GM10847 (cell line): ENCODE measurements around the gene LIN7B.

Experiments used
- POLR2A ChIP-seq: IDR thresholded peaks from 2 replicates; pipeline ENCODE4 v1.6.1; 2011; ENCODE audit not compliant: insufficient read length; ENCODE audit errors: extremely low read depth

Gene LIN7B, protein sequence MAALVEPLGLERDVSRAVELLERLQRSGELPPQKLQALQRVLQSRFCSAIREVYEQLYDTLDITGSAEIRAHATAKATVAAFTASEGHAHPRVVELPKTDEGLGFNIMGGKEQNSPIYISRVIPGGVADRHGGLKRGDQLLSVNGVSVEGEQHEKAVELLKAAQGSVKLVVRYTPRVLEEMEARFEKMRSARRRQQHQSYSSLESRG

DNA sequence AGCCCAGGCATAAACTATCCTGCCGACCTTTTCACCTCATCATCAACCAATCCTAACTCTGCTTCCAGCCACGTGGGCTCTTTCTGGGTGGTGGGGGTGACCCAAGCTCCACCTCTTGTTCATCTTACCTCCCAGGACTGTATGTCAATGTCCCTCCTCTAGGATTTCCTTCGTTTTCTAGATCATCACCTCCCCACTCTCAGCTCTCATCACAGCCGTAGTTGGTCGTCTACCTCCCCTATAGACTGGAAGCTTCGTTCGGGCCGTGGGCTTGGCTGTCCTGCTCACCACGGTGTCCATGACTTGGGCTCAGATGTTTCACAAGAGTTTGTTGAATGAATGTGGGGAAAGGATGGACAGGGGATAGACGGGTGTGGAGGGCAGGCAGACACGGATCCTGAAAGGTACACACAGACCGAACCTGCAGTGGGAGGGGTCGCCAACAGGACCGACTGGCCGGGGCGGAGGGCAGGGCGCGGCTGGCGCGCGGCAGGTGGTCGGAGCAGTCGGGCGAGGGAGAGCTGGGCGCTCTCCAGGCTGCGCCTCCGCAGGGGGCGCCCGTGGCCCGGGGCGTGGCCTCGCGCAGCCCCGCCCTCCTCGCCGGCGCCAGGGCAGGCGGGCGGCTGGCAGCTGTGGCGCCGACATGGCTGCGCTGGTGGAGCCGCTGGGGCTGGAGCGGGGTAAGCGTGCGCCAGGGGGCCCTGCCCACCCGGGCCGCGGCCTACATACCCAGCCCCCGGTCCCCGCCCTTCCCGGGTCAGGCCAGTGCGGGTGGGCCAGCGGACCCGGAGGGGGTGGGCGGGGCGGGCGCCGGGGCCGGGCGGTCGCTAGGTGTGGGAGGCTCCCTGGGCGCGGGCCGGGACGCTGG is at the start of gene LIN7B:
Gene LIN7B, plus strand, starts transcription at position 609 of the 868 bp plus-strand sequence. Its CDS starts 35 bp downstream, at position 644.
- no peak for TF ChIP-seq POLR2A

DNA sequence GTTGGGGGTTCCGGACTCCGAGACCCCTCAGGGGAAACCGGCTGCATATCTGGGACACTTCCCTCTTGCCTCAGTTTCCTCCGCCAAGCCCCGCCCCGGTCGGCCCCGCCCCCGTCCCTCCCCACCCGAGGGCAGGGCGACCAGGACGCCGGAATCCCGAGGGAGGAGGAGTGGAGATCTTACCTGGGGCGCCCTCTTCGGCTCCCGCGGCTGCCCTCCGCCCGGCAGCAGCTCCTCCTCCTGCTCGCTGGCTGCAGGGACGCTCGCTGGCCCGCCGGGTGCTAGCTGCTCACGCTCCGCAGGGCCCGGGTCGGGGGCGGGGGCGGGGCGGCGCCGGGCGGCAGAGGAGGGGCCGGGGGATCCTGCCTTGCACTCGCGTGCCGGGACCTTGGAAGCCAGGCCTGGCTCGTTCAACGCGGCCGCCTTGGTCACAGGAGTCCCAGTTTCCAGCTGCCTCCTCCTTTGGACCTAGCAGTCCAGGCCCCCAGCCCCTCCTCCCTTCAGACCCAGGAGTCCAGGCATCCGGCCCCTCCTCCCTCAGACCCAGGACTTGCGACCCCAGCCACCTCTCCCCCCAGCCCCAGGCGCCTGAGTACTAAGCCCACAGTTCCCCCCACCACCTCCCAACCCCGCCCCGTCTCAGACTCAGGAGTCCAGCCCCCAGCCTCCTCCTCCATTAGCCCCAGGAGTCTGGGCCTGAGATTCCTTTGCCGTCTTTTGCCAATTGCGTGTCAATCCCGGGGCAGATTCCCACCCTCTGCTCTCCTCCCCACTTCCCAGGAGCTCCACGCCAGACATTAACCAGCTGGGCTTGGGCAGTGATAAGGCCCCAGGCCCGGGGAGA is 49.2 kb upstream of the LIN7B start, which contains the start of gene NTF4:
Gene NTF4, minus strand, starts transcription at position 51 of the 844 bp plus-strand sequence. CDS start 2,821 bp downstream, outside the sequence.
- TF ChIP-seq POLR2A, result no peak

DNA sequence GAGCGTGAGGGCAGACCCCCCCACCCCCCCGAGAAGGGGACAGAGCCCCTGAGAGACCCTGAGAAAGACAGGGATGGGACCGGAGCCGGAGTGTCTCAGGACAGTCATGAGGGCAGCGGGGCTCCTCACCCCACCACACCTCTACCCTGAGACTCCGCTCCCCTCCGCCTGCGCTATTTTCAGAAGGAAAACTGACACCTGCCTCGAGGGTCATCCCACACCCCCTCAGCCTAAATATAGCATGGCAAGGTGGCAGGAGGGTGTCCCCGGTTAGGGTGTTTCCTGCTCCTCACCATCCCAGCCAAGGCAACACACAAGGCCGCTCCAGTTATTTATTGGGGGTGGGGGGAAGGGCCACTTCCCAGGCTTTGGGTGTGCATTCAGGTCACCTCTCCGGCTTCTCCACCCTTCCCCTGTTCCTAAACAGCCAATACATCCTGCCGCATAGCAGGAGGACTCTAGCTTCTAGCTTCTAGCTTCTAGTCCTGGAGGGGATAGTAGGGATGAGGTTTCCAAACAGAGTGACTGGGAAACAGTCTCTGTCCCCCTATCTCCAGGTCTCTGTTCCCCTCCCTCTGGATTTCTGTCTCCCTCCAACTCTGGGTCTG is 48.2 kb upstream of the LIN7B start:
- no peak for TF ChIP-seq POLR2A

DNA sequence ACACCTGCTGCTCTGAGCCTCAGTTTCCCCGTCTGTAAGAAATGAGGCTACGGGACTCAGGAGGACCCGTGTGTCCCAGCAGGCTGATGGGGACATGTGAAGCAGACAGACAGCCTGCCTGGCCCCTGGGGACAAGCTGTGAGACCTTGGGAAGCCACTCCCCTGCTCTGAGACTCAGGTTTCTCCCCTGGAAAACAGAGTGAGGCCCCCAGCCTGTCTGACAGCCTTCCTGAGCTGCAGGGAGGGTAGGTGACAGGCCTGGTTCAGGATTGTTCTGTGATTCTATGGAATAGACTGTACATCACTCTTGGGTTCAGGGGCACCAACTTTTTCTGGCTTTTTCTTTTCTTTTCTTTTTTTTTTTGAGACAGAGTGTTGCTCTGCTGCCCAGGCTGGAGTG is 46.6 kb upstream of the LIN7B start:
- TF ChIP-seq POLR2A, result no peak

DNA sequence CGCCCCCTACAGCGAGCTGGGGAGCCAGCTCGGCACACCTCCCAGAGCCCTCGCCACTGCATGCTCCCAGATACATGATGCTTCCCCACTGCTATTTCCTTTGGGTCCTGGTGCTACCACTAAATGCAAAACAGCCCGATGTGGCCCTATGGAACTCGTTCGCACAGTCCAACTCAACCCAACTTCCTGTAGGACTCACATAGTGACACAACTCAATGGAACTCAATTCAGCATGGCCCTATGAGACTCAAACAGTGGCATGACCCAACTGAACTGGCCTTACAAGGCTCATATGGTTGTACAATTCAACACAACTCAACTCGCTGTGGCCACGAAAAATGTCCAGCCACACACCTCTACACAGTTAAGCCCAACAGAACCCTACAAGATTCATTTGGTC is 45.1 kb upstream of the LIN7B start:
- no peak for TF ChIP-seq POLR2A

DNA sequence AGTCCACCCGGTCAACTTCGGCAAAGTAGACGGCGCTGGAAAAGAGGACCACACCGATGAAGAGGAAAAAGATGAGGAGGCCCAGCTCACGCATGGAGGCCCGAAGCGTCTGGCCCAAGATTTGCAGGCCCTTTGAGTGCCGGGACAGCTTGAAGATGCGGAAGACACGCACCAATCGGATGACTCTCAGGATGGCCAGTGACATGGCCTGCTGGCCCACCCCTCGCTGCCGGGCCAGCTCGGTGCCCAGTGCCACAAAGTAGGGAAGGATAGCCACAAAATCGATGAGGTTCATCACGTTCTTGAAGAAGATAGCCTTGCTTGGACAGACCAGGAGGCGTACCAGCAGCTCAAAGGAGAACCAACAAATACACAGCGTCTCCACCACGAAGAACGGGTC is 43.8 kb upstream of the LIN7B start:
- no peak for TF ChIP-seq POLR2A

DNA sequence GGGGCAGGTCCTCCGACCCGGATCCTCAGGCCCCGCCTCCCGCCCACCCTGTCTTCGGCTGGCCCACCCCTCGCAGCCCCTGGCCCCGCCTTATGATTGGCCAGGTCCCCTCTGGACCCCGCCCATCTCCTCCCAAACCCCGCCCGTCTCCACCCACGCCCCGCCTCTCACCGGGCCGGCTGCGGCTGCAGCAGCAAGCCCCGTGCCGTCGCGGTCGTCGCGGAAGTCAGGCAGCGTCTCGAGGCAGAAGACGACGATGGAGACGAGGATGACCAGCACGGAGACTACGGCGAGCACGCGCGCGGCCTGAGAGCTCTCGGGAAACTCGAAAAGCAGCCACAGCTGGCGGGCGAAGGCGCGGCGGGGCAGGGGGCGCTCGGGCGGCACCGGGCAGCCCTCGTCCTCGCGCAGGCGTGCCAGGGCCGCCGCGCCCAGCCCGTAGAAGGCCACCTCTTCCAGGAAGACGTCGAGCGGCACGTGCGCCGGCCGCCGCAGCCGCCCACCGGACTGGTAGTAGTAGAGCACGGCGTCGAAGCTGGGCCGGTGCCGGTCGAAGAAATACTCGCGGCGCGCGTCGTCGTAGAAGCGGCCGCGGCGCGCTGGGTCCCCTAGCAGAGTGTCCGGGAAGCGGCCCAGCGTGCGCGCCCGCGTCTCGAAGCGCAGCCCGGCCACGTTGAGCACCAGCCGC is 42.2 kb upstream of the LIN7B start:
- no peak for TF ChIP-seq POLR2A

DNA sequence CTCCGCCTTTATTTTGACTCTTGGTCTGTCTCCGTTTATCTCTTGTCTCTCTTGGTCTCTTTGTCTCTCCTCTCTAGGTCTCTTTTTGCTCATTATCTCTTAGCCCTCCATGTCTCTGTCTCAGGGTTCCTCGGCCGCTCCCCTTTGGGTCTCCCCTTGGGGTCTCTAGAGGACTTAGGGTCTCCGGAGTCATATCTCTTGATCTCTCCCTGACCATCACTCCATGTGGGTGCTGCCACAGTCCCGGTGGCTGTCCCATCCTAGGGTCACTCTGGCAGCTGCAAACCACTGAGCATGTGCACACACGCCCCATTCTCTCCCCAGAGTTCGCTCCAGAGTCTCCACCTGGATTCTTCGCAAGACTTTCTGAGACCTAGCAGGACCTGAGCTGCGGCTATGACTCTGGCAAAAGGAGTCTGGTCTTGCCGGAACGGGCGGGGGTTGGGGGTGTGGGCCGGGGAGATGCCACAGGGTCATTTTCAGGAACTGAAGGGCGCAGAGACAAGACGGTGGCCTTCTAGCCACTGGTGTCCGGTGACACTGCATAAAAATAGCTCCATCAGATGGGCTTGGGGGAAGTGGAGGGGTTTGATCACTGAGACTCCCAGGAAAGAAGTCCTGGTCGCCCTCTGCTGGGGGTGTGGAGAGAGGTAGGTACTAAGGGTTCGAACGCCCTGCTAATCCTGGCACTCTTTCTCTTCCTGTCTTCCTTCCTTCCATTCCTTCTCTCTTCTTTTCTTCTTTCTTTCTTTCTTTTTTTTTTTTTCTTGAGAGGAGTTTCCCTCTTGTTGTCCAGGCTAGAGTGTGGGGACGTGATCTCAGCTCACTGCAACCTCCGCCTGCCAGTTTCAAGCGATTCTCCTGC is 40.4 kb upstream of the LIN7B start:
- TF ChIP-seq POLR2A, result no peak

DNA sequence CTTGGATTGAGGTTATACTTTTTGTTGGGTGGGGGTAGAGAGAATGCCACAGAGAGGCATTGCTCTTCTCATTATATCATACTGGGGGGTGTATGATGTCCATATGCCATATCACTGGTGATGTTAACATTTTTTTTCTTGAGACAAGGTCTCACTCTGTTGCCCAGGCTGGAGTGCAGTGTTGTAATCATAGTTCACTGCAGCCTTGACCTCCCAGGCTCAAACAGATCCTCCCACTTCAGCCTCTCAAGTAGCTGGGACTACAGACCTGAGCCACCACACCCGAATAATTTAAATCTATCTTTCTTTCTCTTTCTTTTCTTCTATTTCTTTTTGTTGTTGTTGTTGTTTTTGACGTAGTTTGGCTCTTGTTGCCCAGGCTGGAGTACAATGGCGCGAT is 33.8 kb upstream of the LIN7B start:
- no peak for TF ChIP-seq POLR2A

DNA sequence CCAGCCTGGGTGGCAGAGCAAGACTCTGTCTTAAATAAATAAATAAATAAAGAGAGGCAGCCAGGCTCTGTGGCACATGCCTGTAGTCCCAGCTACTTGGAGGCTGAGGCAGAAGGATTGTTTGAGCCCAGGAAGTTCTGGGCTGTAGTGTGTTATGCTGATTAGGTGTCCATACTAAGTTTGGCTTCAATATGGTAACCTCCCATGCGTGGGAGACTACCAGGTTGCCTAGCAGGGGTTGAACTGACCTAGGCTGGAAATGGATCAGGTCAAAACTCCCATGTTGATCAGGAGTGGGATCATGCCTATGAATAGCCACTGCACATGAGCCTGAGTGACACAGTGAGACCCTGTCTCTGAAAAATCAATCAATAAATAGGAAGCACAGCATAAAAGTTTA is 32.9 kb upstream of the LIN7B start:
- no peak for TF ChIP-seq POLR2A

DNA sequence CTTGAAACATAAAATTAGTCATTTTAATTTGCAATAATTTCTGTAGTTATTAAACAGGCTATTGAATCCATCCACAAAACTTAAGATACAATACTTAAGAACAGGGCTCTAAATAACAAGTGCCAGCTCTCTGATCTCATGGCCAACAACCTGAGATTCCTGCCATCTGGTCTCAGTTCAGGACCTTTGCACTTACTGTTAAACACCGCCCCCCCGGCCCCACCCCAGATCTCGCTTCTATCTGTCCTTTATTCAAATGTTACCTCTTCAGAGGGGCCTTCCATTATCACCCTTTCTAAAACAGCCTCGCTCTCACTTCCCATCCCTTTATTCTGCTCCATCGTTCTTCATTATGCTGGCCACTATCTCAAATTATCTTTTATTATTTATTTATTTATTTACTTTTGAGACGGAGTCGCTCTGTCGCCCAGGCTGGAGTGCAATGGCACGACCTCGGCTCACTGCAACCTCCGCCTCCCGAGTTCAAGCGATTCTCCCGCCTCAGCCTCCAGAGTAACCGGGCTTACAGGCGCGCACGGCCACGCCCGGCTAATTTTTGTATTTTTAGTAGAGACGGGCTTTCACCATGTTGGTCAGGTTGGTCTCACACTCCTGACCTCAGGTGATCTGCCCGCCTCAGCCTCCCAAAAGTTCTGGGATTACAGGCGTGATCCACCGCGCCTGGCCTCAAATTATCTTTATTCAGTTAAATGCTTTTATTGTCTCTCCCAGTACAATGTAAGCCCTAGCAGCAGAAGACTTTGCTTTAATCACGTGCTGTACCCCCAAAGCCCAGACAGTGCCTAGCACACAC is 29.8 kb upstream of the LIN7B start:
- TF ChIP-seq POLR2A, result no peak

DNA sequence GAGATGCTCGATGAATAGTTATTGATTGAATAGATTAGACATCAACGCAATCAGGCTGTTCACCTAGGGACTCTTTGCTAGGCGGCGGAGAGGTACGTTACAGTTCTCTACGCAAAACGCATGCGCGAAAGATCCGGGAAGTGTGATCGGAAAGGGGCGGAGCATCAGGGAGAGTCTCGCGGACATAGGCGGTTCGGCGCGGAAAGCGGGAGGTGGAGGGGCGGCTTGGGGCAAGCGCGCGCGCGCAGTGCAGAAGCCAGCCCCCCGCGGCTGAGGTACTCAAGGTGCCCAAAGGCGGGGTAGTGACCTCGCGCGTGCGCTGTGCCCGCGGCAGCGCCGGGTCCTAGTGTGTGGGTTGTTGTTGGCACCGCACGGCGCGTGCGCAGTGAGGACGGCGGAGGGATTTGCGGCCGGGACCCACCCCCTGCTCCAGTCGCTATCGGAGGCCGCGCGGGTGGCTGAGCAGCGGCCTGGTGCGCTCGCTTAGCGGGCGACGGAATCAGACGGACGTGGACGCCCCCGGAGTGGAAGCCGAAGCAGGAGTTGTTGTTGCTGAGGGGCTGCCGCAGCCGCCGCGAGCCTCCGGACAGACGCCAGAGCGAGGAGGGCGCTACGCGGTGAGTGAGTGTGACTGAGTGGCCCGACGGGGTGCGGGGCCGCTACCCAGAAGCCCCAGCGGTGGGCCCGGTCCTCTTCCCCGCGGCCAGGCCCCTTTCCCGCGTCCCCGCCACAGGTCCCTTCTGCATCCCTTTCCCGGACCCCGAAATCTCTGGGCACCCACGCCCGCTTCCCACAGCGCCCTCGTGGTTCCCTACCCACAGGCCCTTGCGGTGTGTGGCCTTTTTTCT is 28.9 kb upstream of the LIN7B start, which contains the start of gene SNRNP70:
Gene SNRNP70, plus strand, starts transcription at position 432 of the 848 bp plus-strand sequence. CDS start 964 bp downstream, outside the sequence.
- TF ChIP-seq POLR2A, result peak; percentile 94

DNA sequence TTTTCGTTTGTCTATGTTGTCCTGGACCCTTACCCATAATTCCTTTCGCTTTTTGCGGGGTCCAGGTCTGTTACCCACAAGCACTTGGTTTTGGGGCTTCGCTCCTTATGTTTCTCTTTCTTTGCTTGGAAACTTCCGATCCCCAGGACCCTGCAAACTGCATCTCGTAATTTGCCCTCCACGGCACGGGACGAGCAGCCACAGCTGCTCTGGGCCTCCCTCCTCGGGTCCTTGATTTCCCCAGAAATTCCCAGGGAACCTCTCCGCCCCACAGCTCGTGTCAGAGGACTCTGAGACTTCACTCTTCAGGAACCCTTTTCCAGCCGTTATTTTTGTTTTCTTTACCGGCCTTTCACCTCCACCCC is 28.3 kb upstream of the LIN7B start:
- TF ChIP-seq POLR2A, result no peak
